Inflammatory macrophage treated with lipopolysaccharide for 4 hours (primary cell): ENCODE data around the gene LHX3.

Experiments used
- DNase-seq: peaks from one replicate; pipeline ENCODE4 v3.0.0-alpha.2; 2020

Gene LHX3

GRCh38 chr9:136225748-136226679 is 21.1 kb upstream of the LHX3 start:
- peak; percentile 19 for DNase-seq

DNA sequence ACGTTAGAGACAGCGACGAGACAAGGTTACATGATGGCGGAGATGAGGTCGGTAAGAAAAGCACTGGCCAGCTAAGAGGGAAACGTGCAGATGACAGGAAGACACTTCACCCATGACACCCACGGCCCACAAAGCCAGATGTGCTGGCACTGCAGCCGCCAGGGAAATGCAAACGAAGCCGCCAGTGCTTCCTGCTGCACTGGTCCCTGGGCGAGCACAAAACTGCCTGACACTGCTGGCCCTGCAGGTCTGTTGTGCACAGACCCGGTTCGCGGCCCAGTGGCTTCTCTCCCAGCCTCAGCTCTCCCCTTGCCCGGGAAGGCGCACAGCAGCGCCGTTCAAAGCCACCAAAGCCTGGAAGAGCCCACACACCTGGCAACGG is 20.4 kb upstream of the LHX3 start:
- DNase-seq: no peak

DNA sequence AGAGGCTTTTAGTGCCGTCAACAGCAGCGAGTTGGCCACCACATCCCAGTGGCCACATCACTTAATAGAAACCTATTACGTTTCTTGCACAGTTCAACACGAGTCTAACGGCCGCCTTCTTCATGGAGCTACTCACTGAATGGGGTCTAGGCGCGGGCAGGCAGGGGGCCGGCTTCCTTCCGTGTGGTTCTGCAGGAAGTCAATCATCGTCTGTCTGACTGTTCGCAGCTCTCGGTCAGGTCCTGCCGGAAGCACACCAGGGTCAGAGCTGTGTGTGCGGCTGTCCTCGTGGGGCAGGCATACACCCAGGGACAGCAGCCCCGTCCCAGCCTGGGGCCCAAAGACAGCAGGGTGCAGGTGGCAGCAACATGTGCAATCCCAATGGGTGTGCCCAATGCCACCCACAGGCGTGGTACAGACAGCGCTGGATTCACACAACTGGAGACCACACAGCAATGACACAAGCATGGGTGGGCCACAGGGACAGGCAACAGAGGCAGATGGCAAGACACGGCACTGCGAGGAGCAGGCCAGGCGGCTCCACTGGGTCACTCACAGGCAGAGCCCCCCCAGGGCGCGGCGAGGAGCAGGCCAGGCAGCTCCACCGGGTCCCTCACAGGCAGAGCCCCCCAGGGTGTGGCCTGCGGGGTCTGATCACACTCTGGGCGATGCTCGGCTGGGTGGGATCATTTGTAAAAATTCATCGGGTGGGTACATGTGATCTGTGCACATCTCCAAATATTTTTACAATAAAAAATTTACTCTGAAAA is 19.1 kb upstream of the LHX3 start:
- no peak for DNase-seq

DNA sequence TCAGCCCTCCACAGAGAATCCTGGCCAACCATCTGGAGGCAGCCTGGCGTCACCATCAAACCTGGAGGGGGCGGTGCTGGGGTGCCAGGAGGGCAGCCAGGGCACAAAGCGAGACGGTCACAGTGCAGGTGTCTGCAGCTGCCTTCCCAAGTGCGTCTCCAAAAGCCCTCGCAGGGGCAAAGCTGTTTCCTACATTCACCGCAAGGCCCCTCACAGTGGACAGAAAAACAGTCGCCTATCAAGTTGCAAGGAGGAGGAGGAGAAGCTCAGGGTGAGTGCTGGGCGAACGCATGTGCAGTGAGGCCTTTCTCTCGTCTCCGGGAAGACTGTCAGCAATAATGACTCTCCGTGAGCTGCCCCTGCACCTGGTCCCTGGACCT is 18.0 kb upstream of the LHX3 start:
- no peak for DNase-seq

GRCh38 chr9:136222166-136222905 is 17.4 kb upstream of the LHX3 start:
- DNase-seq: no peak

GRCh38 chr9:136220017-136220729 is 15.2 kb upstream of the LHX3 start:
- DNase-seq: no peak

GRCh38 chr9:136219276-136219675 is 14.3 kb upstream of the LHX3 start:
- DNase-seq: no peak

GRCh38 chr9:136218673-136219072 is 13.7 kb upstream of the LHX3 start:
- DNase-seq: no peak

- no peak for DNase-seq
These were observed 13.3 kb upstream of the LHX3 start for GRCh38 chr9:136218271-136218670.

DNA sequence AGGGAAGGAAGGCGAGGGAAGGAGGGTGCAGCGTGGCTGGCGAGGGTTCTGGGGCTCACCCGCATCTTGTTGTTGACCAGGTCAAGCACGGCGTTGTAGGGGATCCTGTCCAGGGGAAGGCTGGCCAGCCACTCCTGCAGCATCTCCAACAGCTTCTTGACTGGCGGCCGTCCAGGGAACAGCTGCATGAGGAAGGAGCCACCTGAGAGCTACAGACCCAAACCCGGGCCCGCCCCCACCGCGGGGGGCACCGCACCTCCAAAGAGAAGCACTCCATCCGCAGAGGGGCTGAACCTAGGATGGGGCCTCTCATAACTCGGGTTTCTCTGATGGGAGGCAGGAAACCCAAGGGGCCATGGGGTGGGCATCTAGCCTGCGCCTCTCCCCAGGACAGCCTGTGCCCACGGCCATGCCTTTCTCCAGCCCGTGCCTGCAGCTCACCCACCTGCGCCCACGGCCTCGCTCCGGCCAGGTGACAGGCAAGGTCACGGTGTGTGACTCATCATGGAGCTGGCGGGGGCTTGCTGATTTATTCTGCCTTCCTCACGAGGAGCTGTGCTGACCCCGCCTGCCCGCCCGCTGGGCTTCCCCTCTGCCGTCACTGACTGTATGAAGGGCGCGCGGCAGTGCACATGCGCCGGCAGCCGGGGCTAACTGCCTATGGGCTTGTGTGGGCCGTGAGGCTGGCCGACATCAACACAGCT is 11.8 kb upstream of the LHX3 start:
- no peak for DNase-seq

DNA sequence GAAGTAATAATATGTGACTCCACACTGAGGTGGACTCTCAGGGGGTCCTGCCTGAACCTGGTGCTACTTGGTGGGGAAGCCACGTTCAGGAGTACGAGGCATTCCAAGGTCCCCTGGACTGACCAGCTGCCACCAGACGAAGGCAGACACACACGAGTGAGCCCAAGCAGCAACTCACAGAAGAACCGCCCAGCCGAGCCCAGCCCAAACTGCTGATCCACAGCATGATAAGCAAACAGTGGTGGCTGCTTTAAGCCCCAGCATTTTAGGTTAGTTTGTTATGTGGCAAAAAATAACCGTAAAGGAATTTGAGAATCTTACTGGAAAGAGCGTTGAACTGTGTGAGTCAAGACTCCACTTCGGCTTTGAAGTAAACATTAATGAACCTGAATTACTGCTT is 8.8 kb upstream of the LHX3 start:
- DNase-seq: no peak

GRCh38 chr9:136212345-136212950 is 7.5 kb upstream of the LHX3 start:
- DNase-seq: no peak

GRCh38 chr9:136211441-136212344 is 6.8 kb upstream of the LHX3 start:
- no peak for DNase-seq

- no peak for DNase-seq
These were observed 6.1 kb upstream of the LHX3 start for GRCh38 chr9:136211006-136211405.

DNA sequence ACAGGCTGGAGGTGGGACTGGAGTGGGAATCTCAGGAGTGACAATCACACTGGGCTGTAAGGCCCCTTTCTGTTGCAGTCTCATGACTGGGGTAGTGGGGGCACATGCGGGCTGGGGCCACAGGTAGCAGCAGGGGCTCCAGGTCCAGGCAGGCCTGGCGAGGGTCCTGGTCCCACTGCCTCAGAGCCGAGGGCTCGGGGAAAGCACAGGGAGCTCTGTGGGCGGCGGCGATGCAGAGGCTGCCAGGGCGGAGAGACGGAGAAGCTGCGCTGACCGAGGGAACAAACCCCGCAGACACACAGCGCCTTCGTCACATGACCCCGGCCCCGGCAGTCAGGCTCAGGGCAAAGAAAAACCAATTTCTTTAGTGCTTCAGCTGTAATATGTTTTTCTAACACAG is 5.3 kb upstream of the LHX3 start:
- no peak for DNase-seq

DNA sequence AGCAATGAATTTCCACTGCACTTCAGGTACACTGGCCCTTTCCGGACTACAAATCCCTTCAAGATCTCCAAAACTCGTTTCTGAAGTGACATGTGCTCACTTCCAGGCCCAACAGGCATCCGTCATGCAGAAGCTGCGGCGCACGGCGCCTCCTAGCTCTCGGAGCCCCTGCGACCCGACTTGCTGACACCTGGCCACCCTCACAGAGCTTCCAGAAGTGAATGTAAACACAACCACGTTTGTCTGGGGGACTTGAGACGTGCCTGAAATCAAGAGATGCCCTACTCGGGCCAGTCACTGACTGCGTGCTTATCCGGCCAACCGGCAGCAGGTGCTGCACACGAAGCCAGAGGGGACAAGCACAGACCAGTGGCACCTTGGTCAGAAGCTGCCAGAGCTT is 4.9 kb upstream of the LHX3 start:
- no peak for DNase-seq

- DNase-seq: no peak
These were observed 4.3 kb upstream of the LHX3 start for GRCh38 chr9:136209232-136209631.

DNA sequence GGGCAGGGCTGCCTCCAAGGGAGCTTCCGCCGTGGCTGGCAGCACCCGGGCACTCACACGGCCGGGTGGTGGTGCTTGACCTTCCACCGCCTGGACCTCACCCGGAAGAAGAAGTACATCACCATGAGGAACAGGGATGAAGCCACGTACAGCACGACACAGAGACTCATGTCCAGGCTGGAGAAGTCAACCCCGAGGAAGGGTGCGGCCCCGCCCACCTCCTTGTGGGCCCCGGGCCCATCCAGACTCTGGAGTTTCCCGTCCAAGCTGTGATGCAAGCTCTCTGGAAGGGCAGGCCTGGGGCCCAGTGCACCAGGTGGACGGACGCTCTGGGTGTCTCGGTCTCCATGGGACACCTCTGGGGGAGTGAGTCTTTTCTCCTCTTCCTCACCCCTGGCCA is 3.7 kb upstream of the LHX3 start:
- DNase-seq: no peak

GRCh38 chr9:136207616-136208015 is 2.7 kb upstream of the LHX3 start:
- no peak for DNase-seq

DNA sequence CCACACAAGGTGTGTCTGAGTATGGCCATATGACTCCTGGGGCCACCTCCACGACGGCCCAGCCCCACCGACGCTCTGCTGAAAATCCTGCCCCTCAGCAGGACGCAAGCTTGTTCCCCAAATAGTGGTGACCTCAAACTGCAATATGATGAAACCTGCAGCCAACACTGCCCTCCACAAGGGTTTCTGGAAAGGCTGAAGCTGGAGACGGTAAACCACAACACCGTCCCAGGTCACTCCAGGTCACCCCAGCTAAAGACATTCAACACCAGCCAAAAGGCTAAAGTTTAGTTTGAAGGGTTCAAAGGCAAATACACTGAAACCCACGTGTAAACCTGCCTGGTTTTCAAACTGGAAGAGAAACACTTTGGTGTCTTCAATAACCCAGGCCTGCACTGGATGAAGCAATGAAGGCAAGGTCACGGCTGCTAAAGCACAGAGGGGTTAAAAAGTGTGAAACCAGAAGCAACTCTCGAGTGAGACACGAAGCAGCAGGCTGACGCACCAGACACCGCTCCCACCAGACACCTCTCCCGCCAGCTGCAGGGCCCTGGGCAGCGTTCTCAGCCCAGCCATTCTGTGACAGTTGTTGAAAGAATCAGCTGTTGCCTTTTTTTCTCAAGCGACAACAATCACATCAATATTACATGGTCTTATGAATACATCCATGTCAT is 1.8 kb upstream of the LHX3 start:
- no peak for DNase-seq
